CD8-positive, alpha-beta memory T cell (primary cell): ENCODE measurements around the gene ADTRP. TPM values are rescaled to one million over a fixed set of nuclear protein-coding genes. Genes with fewer than 3 reads are reported as not detected.

Experiments
- CTCF ChIA-PET: fragments of 350-600 bp; sonication (Branson Sonifier 250); formaldehyde crosslinking; loops from one replicate; lab custom pipeline; 2021; ENCODE audit warnings: antibody characterized with exemption; lab: Charles Lee
- POLR2A ChIA-PET: fragments of 350-600 bp; sonication (Branson Sonifier 250); formaldehyde crosslinking; loops from one replicate; lab custom pipeline; 2021; ENCODE audit warnings: antibody characterized with exemption; lab: Charles Lee
- DNase-seq, 5 donors: peaks; one replicate each; pipeline versions ENCODE4 v3.0.0 to v3.0.0-alpha.2; 2020 to 2022; ENCODE audit warnings: mixed read lengths in 1 of 5
- H3K27ac ChIP-seq: one replicate; pipeline ENCODE4 v1.7.0; 2013; ENCODE audit warnings: low read depth, mild to moderate bottlenecking, low read length, moderate library complexity
- H3K27me3 ChIP-seq: 2 replicates; pipeline ENCODE4 v1.7.0; 2013; ENCODE audit warnings: low read length, mild to moderate bottlenecking; ENCODE audit not compliant: insufficient read depth, poor library complexity, severe bottlenecking
- H3K36me3 ChIP-seq: 2 replicates; pipeline ENCODE4 v1.7.0; 2013; ENCODE audit warnings: mild to moderate bottlenecking, low read length, moderate library complexity; ENCODE audit not compliant: insufficient read depth
- H3K4me1 ChIP-seq: 2 replicates; pipeline ENCODE4 v1.7.0; 2013; ENCODE audit warnings: mild to moderate bottlenecking, low read length, moderate library complexity; ENCODE audit not compliant: insufficient read depth
- H3K4me3 ChIP-seq: 2 replicates; pipeline ENCODE4 v1.7.0; 2013; ENCODE audit warnings: mild to moderate bottlenecking, low read length
- H3K9me3 ChIP-seq: 2 replicates; pipeline ENCODE4 v1.7.0; 2013; ENCODE audit warnings: mild to moderate bottlenecking, low read length
- H3K27ac Mint-ChIP-seq, 8 donors: one replicate each; pipeline ENCODE4 v1.8.0; 2020 to 2021; ENCODE audit warnings: mixed read lengths in 8 of 8, mild to moderate bottlenecking in 6 of 8, inconsistent platforms in 3 of 8, moderate library complexity in 3 of 8
- H3K27me3 Mint-ChIP-seq, 2 donors: one replicate each; pipeline ENCODE4 v1.8.0; 2020 to 2021; ENCODE audit warnings: mixed read lengths in 2 of 2, mild to moderate bottlenecking in 1 of 2, moderate library complexity in 1 of 2
- H3K36me3 Mint-ChIP-seq, 3 donors: one replicate each; pipeline ENCODE4 v1.8.0; 2020 to 2021; ENCODE audit warnings: mixed read lengths in 3 of 3, inconsistent platforms in 1 of 3, mild to moderate bottlenecking in 1 of 3
- H3K4me1 Mint-ChIP-seq, 3 donors: one replicate each; pipeline ENCODE4 v1.8.0; 2020 to 2021; ENCODE audit warnings: mixed read lengths in 3 of 3, inconsistent platforms in 1 of 3, mild to moderate bottlenecking in 1 of 3
- H3K4me3 Mint-ChIP-seq, 7 donors: one replicate each; pipeline ENCODE4 v1.8.0; 2020 to 2021; ENCODE audit warnings: mixed read lengths in 7 of 7, mild to moderate bottlenecking in 6 of 7, moderate library complexity in 4 of 7, inconsistent platforms in 2 of 7
- H3K9me3 Mint-ChIP-seq, 5 donors: one replicate each; pipeline ENCODE4 v1.8.0; 2020 to 2022; ENCODE audit warnings: mixed read lengths in 5 of 5, mild to moderate bottlenecking in 3 of 5, moderate library complexity in 2 of 5, inconsistent platforms in 1 of 5
- polyA plus RNA-seq: library from polyadenylated mRNA; unstranded; fragments of 300-500 nt; fragmentation: Illumina TruSeq; gene quantifications from one replicate; pipeline ENCODE4 v1.2.3, GENCODE V29; 2021
- total RNA-seq, 2 experiments: library from RNA; stranded (reverse); gene quantifications; one replicate each; pipeline ENCODE4 v1.2.3, GENCODE V29; 2021

ADTRP gene
- total and polyA plus RNA-seq, 3 experiments from 2014 or later, result 3.2 to 3.9 TPM; not detected in 1

GRCh38 chr6:11769811-11770545 is 8.6 kb downstream of the ADTRP start:
- Histone ChIP-seq H3K4me1 (no peaks in the 10 kb centered on the region), H3K4me3 (no peak overlapping the region), H3K9me3 (no peaks in the 10 kb centered on the region), H3K27me3 (no peaks in the 10 kb centered on the region), H3K27ac (no peak overlapping the region), H3K36me3 (no peaks in the 10 kb centered on the region)
- Mint-ChIP-seq H3K4me1 (no peaks in the 10 kb centered on the region), H3K27ac (no peak overlapping the region), H3K27me3 (peaks cover 9 to 41% of the 10 kb centered on the region in 2 donors), H3K4me3 (no peak overlapping the region), H3K36me3 (no peaks in the 10 kb centered on the region), H3K9me3 (no peaks in the 10 kb centered on the region)
- ChIA-PET CTCF (no interaction called here), POLR2A (no interaction called here)
- no peak for DNase-seq

- Mint-ChIP-seq H3K27me3 (peaks cover 9 to 44% of the 10 kb centered on the region in 2 donors), H3K36me3 (no peaks in the 10 kb centered on the region), H3K27ac (peak overlapping the region in 1 of 8 donors; percentile 75), H3K4me3 (no peak overlapping the region), H3K4me1 (no peaks in the 10 kb centered on the region), H3K9me3 (no peaks in the 10 kb centered on the region)
- Histone ChIP-seq H3K36me3 (no peaks in the 10 kb centered on the region), H3K27ac (no peak overlapping the region), H3K4me1 (no peaks in the 10 kb centered on the region), H3K9me3 (no peaks in the 10 kb centered on the region), H3K27me3 (no peaks in the 10 kb centered on the region), H3K4me3 (no peak overlapping the region)
- ChIA-PET POLR2A (no interaction called here), CTCF (interaction anchor here (1.5 kb wide), 1 partner anchor 15 kb away, joined by 3 read pairs; no protein-coding TSS in a partner anchor)
- DNase-seq, result no peak
These were observed 9.4 kb downstream of the ADTRP start for GRCh38 chr6:11769244-11769643.

GRCh38 chr6:11767978-11768756 is 10.4 kb downstream of the ADTRP start:
- Mint-ChIP-seq H3K9me3 (no peaks in the 10 kb centered on the region), H3K36me3 (no peaks in the 10 kb centered on the region), H3K4me1 (no peaks in the 10 kb centered on the region), H3K27me3 (peaks cover 9 to 53% of the 10 kb centered on the region in 2 donors), H3K4me3 (no peak overlapping the region), H3K27ac (no peak overlapping the region)
- no peak for DNase-seq
- ChIA-PET CTCF (interaction anchor here (1.5 kb wide), 1 partner anchor 14 kb away, joined by 3 read pairs; no protein-coding TSS in a partner anchor), POLR2A (no interaction called here)
- H3K27ac ChIP-seq, result no peak overlapping the region
- no peak overlapping the region for H3K4me3 ChIP-seq
- H3K27me3 ChIP-seq, result no peaks in the 10 kb centered on the region
- no peaks in the 10 kb centered on the region for H3K36me3 ChIP-seq
- no peaks in the 10 kb centered on the region for H3K4me1 ChIP-seq
- H3K9me3 ChIP-seq, result no peaks in the 10 kb centered on the region

GRCh38 chr6:11767458-11767857 is 11.1 kb downstream of the ADTRP start:
- ChIA-PET CTCF (no interaction called here), POLR2A (no interaction called here)
- H3K4me3 Mint-ChIP-seq, result no peak overlapping the region
- Histone ChIP-seq H3K9me3 (no peaks in the 10 kb centered on the region), H3K27me3 (no peaks in the 10 kb centered on the region), H3K27ac (no peak overlapping the region), H3K36me3 (no peaks in the 10 kb centered on the region), H3K4me3 (no peak overlapping the region), H3K4me1 (no peaks in the 10 kb centered on the region)
- DNase-seq, result no peak
- no peaks in the 10 kb centered on the region for H3K9me3 Mint-ChIP-seq
- no peaks in the 10 kb centered on the region for H3K4me1 Mint-ChIP-seq
- H3K27me3 Mint-ChIP-seq, result peaks cover 4 to 53% of the 10 kb centered on the region in 2 donors
- no peak overlapping the region for H3K27ac Mint-ChIP-seq
- H3K36me3 Mint-ChIP-seq, result no peaks in the 10 kb centered on the region

GRCh38 chr6:11766589-11767450 is 11.8 kb downstream of the ADTRP start:
- Histone ChIP-seq H3K4me3 (no peak overlapping the region), H3K36me3 (no peaks in the 10 kb centered on the region), H3K27me3 (no peaks in the 10 kb centered on the region), H3K27ac (no peak overlapping the region), H3K9me3 (no peaks in the 10 kb centered on the region), H3K4me1 (no peaks in the 10 kb centered on the region)
- no peak for DNase-seq
- no peak overlapping the region for H3K27ac Mint-ChIP-seq
- H3K4me3 Mint-ChIP-seq, result no peak overlapping the region
- H3K36me3 Mint-ChIP-seq, result no peaks in the 10 kb centered on the region
- ChIA-PET CTCF (no interaction called here), POLR2A (no interaction called here)
- H3K9me3 Mint-ChIP-seq, result no peaks in the 10 kb centered on the region
- H3K27me3 Mint-ChIP-seq, result peaks cover 4 to 50% of the 10 kb centered on the region in 2 donors
- no peaks in the 10 kb centered on the region for H3K4me1 Mint-ChIP-seq

- ChIA-PET POLR2A (no interaction called here), CTCF (no interaction called here)
- Histone ChIP-seq H3K27me3 (no peaks in the 10 kb centered on the region), H3K4me1 (no peaks in the 10 kb centered on the region), H3K27ac (no peak overlapping the region), H3K9me3 (no peaks in the 10 kb centered on the region), H3K36me3 (no peaks in the 10 kb centered on the region), H3K4me3 (no peak overlapping the region)
- no peaks in the 10 kb centered on the region for H3K36me3 Mint-ChIP-seq
- no peak overlapping the region for H3K27ac Mint-ChIP-seq
- H3K9me3 Mint-ChIP-seq, result no peaks in the 10 kb centered on the region
- H3K4me3 Mint-ChIP-seq, result no peak overlapping the region
- peaks cover 3 to 47% of the 10 kb centered on the region in 2 donors for H3K27me3 Mint-ChIP-seq
- H3K4me1 Mint-ChIP-seq, result no peaks in the 10 kb centered on the region
- no peak for DNase-seq
These were observed 12.6 kb downstream of the ADTRP start for GRCh38 chr6:11766043-11766442.

GRCh38 chr6:11764250-11764604 is 14.4 kb downstream of the ADTRP start:
- Histone ChIP-seq H3K4me1 (no peaks in the 10 kb centered on the region), H3K4me3 (no peak overlapping the region), H3K27me3 (no peaks in the 10 kb centered on the region), H3K36me3 (no peaks in the 10 kb centered on the region), H3K27ac (no peak overlapping the region), H3K9me3 (no peaks in the 10 kb centered on the region)
- Mint-ChIP-seq H3K9me3 (no peaks in the 10 kb centered on the region), H3K4me1 (no peaks in the 10 kb centered on the region), H3K27ac (no peak overlapping the region), H3K27me3 (peaks cover 3 to 39% of the 10 kb centered on the region in 2 donors), H3K4me3 (no peak overlapping the region), H3K36me3 (no peaks in the 10 kb centered on the region)
- POLR2A ChIA-PET, result no interaction called here
- CTCF ChIA-PET, result no interaction called here
- DNase-seq, result no peak
